Measurements from ENCODE around the gene ESYT3.
A peak's percentile ranks its signal among the peaks of the same experiment; 100 is the strongest.

Gene ESYT3

GRCh38 chr3:138459619-138460535, 25.5 kb downstream of the ESYT3 start:
- no peak for FAIRE-seq
- DNase-seq (ENCODE audit: low spot score): no peak

GRCh38 chr3:138460536-138461205, 26.3 kb downstream of the ESYT3 start:
- no peak for DNase-seq (ENCODE audit: low spot score)
- FAIRE-seq: no peak

GRCh38 chr3:138461246-138461645, 26.8 kb downstream of the ESYT3 start:
- FAIRE-seq (no peak), DNase-seq (ENCODE audit: low spot score) (no peak)

GRCh38 chr3:138461896-138462295, 27.5 kb downstream of the ESYT3 start:
- FAIRE-seq (no peak), DNase-seq (ENCODE audit: low spot score) (no peak)

GRCh38 chr3:138463724-138464490, 29.5 kb downstream of the ESYT3 start:
- DNase-seq (ENCODE audit: low spot score): no peak
- FAIRE-seq: no peak

GRCh38 chr3:138464491-138464860, 30.1 kb downstream of the ESYT3 start:
- FAIRE-seq: no peak
- DNase-seq (ENCODE audit: low spot score): no peak

GRCh38 chr3:138465451-138465850, 31.0 kb downstream of the ESYT3 start:
- FAIRE-seq: no peak
- no peak for DNase-seq (ENCODE audit: low spot score)

GRCh38 chr3:138465925-138466324, 31.5 kb downstream of the ESYT3 start:
- DNase-seq (ENCODE audit: low spot score): no peak
- no peak for FAIRE-seq

- DNase-seq (ENCODE audit: low spot score) (no peak), FAIRE-seq (no peak)
Observed at GRCh38 chr3:138467931-138468330, 33.5 kb downstream of the ESYT3 start.

GRCh38 chr3:138468451-138468850, 34.0 kb downstream of the ESYT3 start:
- DNase-seq (ENCODE audit: low spot score) (no peak), FAIRE-seq (no peak)

- DNase-seq (ENCODE audit: low spot score): no peak
Observed at GRCh38 chr3:138468886-138469285, 34.5 kb downstream of the ESYT3 start.

GRCh38 chr3:138469874-138470273, 35.5 kb downstream of the ESYT3 start:
- FAIRE-seq: no peak

More at GRCh38 chr3:138468886-138469285, 34.5 kb downstream of the ESYT3 start:
- no peak for FAIRE-seq

GRCh38 chr3:138470687-138471086, 36.3 kb downstream of the ESYT3 start:
- FAIRE-seq (no peak), DNase-seq (ENCODE audit: low spot score) (no peak)

More at GRCh38 chr3:138469874-138470273, 35.5 kb downstream of the ESYT3 start:
- no peak for DNase-seq (ENCODE audit: low spot score)

GRCh38 chr3:138471481-138471880, 37.1 kb downstream of the ESYT3 start:
- DNase-seq (ENCODE audit: low spot score) (no peak), FAIRE-seq (no peak)

- DNase-seq (ENCODE audit: low spot score) (no peak), FAIRE-seq (no peak)
Observed at GRCh38 chr3:138472141-138472825, 37.9 kb downstream of the ESYT3 start.

GRCh38 chr3:138473391-138473790, 39.0 kb downstream of the ESYT3 start:
- DNase-seq (ENCODE audit: low spot score) (no peak), FAIRE-seq (no peak)

- no peak for FAIRE-seq
Observed at GRCh38 chr3:138474163-138474562, 39.7 kb downstream of the ESYT3 start.

GRCh38 chr3:138476526-138476925, 42.1 kb downstream of the ESYT3 start:
- FAIRE-seq (no peak), DNase-seq (ENCODE audit: low spot score) (no peak)

More at GRCh38 chr3:138474163-138474562, 39.7 kb downstream of the ESYT3 start:
- no peak for DNase-seq (ENCODE audit: low spot score)

- FAIRE-seq: no peak
Observed at GRCh38 chr3:138477120-138477519, 42.7 kb downstream of the ESYT3 start.

GRCh38 chr3:138477801-138478200, 43.4 kb downstream of the ESYT3 start:
- FAIRE-seq: no peak

More at GRCh38 chr3:138477120-138477519, 42.7 kb downstream of the ESYT3 start:
- no peak for DNase-seq (ENCODE audit: low spot score)

GRCh38 chr3:138479438-138479863, 45.0 kb downstream of the ESYT3 start:
- peak; percentile 43 for DNase-seq (ENCODE audit: low spot score)

More at GRCh38 chr3:138477801-138478200, 43.4 kb downstream of the ESYT3 start:
- DNase-seq (ENCODE audit: low spot score): no peak

More at GRCh38 chr3:138479438-138479863, 45.0 kb downstream of the ESYT3 start:
- no peak for FAIRE-seq
